NCI-H2227 (cell line): ENCODE results near the gene OR52A1.

ENCODE experiments used
- DNase-seq: peaks from one replicate; lab custom pipeline; 2025; ENCODE audit not compliant: unreplicated experiment; lab: John Stamatoyannopoulos, UW

The OR52A1 gene

GRCh38 chr11:5136261-5136660 is 18.3 kb downstream of the OR52A1 start:
- DNase-seq: no peak

GRCh38 chr11:5131584-5132335 is 22.8 kb downstream of the OR52A1 start:
- no peak for DNase-seq

- no peak for DNase-seq
Measured at GRCh38 chr11:5129457-5129877, 25.1 kb downstream of the OR52A1 start.

DNA sequence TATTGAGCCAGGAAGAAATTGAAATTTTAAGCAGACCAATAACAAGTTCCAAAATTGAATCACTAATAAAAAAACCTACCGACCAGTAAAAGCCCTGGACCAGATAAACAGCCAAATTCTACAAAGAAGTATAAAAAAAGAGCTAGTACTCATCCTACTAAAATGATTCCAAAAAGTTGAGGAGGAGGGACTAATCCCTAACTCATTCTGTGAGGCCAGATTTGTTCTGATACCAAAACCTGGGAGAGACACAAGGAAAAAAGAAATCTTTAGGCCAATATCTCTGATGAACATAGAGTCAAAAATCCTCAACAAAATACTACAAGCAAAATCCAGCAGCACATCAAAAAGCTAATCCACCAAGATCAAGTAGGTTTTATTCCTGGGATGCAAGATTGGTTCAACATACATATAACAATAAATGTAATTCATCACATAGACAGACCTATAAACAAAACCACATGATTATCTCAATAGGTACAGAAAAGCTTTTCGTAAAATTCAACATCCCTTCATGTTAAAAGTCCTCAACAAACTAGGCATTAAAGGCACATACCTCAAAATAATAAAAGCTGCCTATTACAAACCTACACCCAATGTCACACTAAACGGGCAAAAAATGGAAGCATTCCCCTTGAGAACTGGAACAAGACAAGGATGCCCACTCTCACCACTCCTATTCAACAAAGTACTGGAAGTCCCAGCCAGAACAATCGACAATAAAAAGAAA is 29.5 kb downstream of the OR52A1 start:
- DNase-seq: no peak

GRCh38 chr11:5123802-5124521 is 30.6 kb downstream of the OR52A1 start:
- peak; percentile 49 for DNase-seq

- DNase-seq: no peak
Measured at GRCh38 chr11:5118893-5119292, 35.7 kb downstream of the OR52A1 start.

GRCh38 chr11:5117588-5117987 is 37.0 kb downstream of the OR52A1 start:
- DNase-seq: no peak

DNA sequence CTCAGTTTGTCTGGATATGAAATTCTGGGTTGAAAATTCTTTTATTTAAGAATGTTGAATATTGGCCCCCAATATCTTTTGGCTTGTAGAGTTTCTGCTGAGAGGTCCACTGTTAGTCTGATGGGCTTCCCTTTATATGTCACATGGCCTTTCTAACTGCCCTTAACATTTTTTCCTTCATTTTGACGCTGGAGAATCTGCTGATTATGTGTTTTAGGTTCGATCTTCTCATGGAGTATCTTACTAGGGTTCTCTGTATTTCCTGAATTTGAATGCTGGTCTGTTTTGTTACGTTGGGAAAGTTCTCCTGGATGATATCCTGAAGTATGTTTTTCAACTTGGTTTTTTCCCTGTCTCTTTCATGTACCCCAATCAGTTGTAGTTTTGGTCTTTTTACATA is 39.2 kb downstream of the OR52A1 start:
- DNase-seq: no peak

DNA sequence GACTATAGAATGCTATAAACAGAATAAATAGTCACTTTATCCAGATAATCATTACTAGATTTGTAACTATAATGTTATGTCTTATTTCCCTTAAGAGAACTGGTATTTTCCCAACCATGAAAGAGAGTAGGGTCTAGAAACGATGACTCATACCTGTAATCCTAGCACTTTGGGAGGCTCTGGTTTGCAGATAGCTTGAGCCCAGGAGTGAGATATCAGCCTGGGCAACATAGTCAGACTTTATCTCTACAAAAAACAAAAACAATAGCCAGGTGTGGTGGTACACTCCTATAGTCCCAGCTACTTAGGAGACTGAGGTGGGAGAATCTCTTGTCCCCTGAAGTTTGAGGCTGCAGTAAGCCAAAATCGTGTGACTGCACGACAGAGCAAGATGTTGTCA is 47.3 kb downstream of the OR52A1 start:
- no peak for DNase-seq

DNA sequence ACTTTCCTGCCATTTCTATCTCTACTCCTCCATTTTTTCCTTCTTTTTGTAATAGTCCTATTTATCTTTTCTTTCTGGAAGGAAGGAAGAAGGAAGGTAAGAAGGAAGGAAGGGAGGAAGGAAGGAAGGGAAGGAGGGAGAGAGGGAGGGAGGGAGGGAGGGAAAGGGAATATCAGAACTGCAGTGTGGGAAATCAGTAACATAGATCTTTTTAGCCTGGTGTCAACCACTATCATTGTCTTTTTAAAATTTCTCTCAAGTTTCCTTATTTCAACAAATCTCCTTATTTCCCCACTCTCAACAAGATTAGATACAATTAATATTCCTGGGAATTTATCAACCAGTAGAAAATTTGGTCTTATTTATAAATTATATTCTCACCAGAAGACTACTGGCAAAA is 51.5 kb downstream of the OR52A1 start:
- no peak for DNase-seq

- DNase-seq: no peak
Measured at GRCh38 chr11:5102246-5102645, 52.3 kb downstream of the OR52A1 start.

GRCh38 chr11:5096011-5096410 is 58.5 kb downstream of the OR52A1 start:
- DNase-seq: no peak
